HepG2 (cell line): ENCODE measurements around the gene CCL19. TPM values are rescaled to one million over a fixed set of nuclear protein-coding genes. Genes with fewer than 3 reads are reported as not detected.

ENCODE experiments used
- ATF7 ChIP-seq, 2 experiments: fragments of 450-650 bp in 1 of 2; sonication (generic) in 1 of 2; formaldehyde crosslinking in 1 of 2; IDR thresholded peaks; 2 replicates each; pipeline versions ENCODE4 v1.4.0 to v1.6.1; 2016 to 2020; ENCODE audit warnings: antibody characterized with exemption in 1 of 2, mild to moderate bottlenecking in 1 of 2, missing genetic modification reagents in 1 of 2
- BATF2 ChIP-seq: sonication (generic); formaldehyde crosslinking; IDR thresholded peaks from 2 replicates; pipeline ENCODE4 v1.8.0; 2022; ENCODE audit warnings: mild to moderate bottlenecking, missing genetic modification reagents, moderate library complexity
- BHLHE40 ChIP-seq: IDR thresholded peaks from 2 replicates; pipeline ENCODE4 v1.6.1; 2011; ENCODE audit warnings: low read length, improper control_type of control experiment
- CC2D1A ChIP-seq: sonication (generic); formaldehyde crosslinking; IDR thresholded peaks from 2 replicates; pipeline ENCODE4 v1.8.1; 2023; ENCODE audit warnings: mild to moderate bottlenecking, missing genetic modification reagents
- CERS6 ChIP-seq: sonication (generic); formaldehyde crosslinking; IDR thresholded peaks from 2 replicates; pipeline ENCODE4 v1.5.0; 2020; ENCODE audit warnings: missing genetic modification reagents
- DNMT1 ChIP-seq: sonication (generic); formaldehyde crosslinking; IDR thresholded peaks from 2 replicates; pipeline ENCODE4 v1.5.1; 2020; ENCODE audit warnings: mild to moderate bottlenecking, missing genetic modification reagents
- ELF3 ChIP-seq: IDR thresholded peaks from 2 replicates; pipeline ENCODE4 v1.6.1; 2016; ENCODE audit warnings: missing genetic modification reagents, missing compliant biosample characterization
- ELK4 ChIP-seq: sonication (generic); formaldehyde crosslinking; IDR thresholded peaks from 2 replicates; pipeline ENCODE4 v1.9.0; 2021; ENCODE audit warnings: missing genetic modification reagents, borderline replicate concordance
- GMEB2 ChIP-seq: IDR thresholded peaks from 2 replicates; pipeline ENCODE4 v1.6.1; 2016; ENCODE audit warnings: missing biosample characterization, missing genetic modification reagents, low read depth
- LCORL ChIP-seq, 2 experiments: fragments of 450-650 bp in 1 of 2; sonication (generic) in 1 of 2; formaldehyde crosslinking in 1 of 2; IDR thresholded peaks; 2 replicates each; pipeline versions ENCODE4 v1.5.0 to v1.6.1; 2017 to 2020; ENCODE audit warnings: antibody characterized with exemption in 1 of 2, missing genetic modification reagents in 1 of 2
- MAX ChIP-seq: IDR thresholded peaks from 2 replicates; pipeline ENCODE4 v1.6.1; 2012; ENCODE audit warnings: inconsistent platforms
- MBD4 ChIP-seq: IDR thresholded peaks from 2 replicates; pipeline ENCODE4 v1.6.1; 2012; ENCODE audit warnings: low read length, inconsistent platforms, borderline replicate concordance
- NFIB ChIP-seq: sonication (generic); formaldehyde crosslinking; IDR thresholded peaks from 2 replicates; pipeline ENCODE4 v1.9.0; 2021; ENCODE audit warnings: missing genetic modification reagents, mild to moderate bottlenecking, borderline replicate concordance
- NR2F2 ChIP-seq: IDR thresholded peaks from 2 replicates; pipeline ENCODE4 v1.6.1; 2012; ENCODE audit warnings: low read depth, inconsistent platforms, borderline replicate concordance
- RAD21 ChIP-seq: fragments of 450-650 bp; formaldehyde crosslinking; IDR thresholded peaks from 2 replicates; pipeline ENCODE4 v1.5.0; 2020; ENCODE audit warnings: mild to moderate bottlenecking
- SP2 ChIP-seq: sonication (generic); formaldehyde crosslinking; IDR thresholded peaks from 2 replicates; pipeline ENCODE4 v1.5.1; 2020; ENCODE audit warnings: mild to moderate bottlenecking, missing genetic modification reagents
- SYNCRIP ChIP-seq: fragments of 200-400 bp; formaldehyde crosslinking; IDR thresholded peaks from 2 replicates; pipeline ENCODE4 v1.6.1; 2018; ENCODE audit warnings: mild to moderate bottlenecking, low read depth, low read length; ENCODE audit not compliant: insufficient read depth
- TCF12 ChIP-seq, 2 experiments: fragments of 450-650 bp in 1 of 2; sonication (generic) in 1 of 2; formaldehyde crosslinking in 1 of 2; IDR thresholded peaks; 2 replicates each; pipeline versions ENCODE4 v1.6.1 to v1.8.0; 2017 to 2022; ENCODE audit warnings: antibody characterized with exemption in 1 of 2, mild to moderate bottlenecking in 1 of 2, missing genetic modification reagents in 1 of 2, moderate library complexity in 1 of 2
- ZFYVE20 ChIP-seq: sonication (generic); formaldehyde crosslinking; IDR thresholded peaks from 2 replicates; pipeline ENCODE4 v1.8.0; 2023; ENCODE audit warnings: low read depth, mild to moderate bottlenecking, moderate library complexity, missing genetic modification reagents, borderline replicate concordance
- ZMYM4 ChIP-seq: sonication (generic); formaldehyde crosslinking; IDR thresholded peaks from 2 replicates; pipeline ENCODE4 v1.8.1; 2023; ENCODE audit warnings: mild to moderate bottlenecking, missing genetic modification reagents
- ZNF253 ChIP-seq: sonication (generic); formaldehyde crosslinking; IDR thresholded peaks from 2 replicates; pipeline ENCODE4 v1.8.0; 2022; ENCODE audit warnings: mild to moderate bottlenecking, missing genetic modification reagents, borderline replicate concordance
- ZNF263 ChIP-seq: sonication (generic); formaldehyde crosslinking; IDR thresholded peaks from 2 replicates; pipeline ENCODE4 v1.4.0; 2020; ENCODE audit warnings: missing genetic modification reagents
- ZNF282 ChIP-seq: fragments of 450-650 bp; IDR thresholded peaks from 2 replicates; pipeline ENCODE4 v1.6.1; 2018; ENCODE audit not compliant: partially characterized antibody
- ZNF331 ChIP-seq: sonication (generic); formaldehyde crosslinking; IDR thresholded peaks from 2 replicates; pipeline ENCODE4 v1.4.0; 2020; ENCODE audit warnings: missing genetic modification reagents
- ZNF747 ChIP-seq: sonication (generic); formaldehyde crosslinking; IDR thresholded peaks from 2 replicates; pipeline ENCODE4 v1.8.1; 2023; ENCODE audit warnings: missing genetic modification reagents, mild to moderate bottlenecking, borderline replicate concordance
- polyA plus RNA-seq, 8 experiments: library from polyadenylated mRNA; depleted of rRNA in 3 of 8; stranded (reverse) in 7 of 8; unstranded in 1 of 8; fragments of >200 nt; fragmentation: Illumina TruSeq in 4 of 8; extraction: Trizol in 4 of 8; gene quantifications; 2 replicates each; pipeline versions ENCODE4 v1.2.1 to v1.2.3, GENCODE V29; 2011 to 2016; ENCODE audit warnings: low read depth in 4 of 8, missing spikeins in 1 of 8, mixed read lengths in 1 of 8; ENCODE audit not compliant: insufficient read depth in 1 of 8
- total RNA-seq, 5 experiments: library from RNA; depleted of rRNA; stranded (reverse); fragments of >200 nt; fragmentation: Illumina TruSeq; extraction: Trizol; gene quantifications; 2 replicates each; pipeline ENCODE4 v1.2.3, GENCODE V29; 2016; ENCODE audit warnings: low read depth in 1 of 5

Gene CCL19
- total and polyA plus RNA-seq, 2 of the 13 experiments (the other 11 are each of a cell fraction or from before 2014, with no cell fraction given), result not detected

- TF ChIP-seq TCF12 (IDR thresholded peaks at IDR 0.05) (no peak), TCF12 (CRISPR knock-in tag; IDR thresholded peaks at IDR 0.05) (no peak), ZMYM4 (peak; percentile 57; the same call in 1 of the 2 replicates), DNMT1 (CRISPR knock-in tag) (no peak), ZFYVE20 (CRISPR knock-in tag) (no peak), ATF7 (IDR thresholded peaks at IDR 0.05) (no peak), ATF7 (CRISPR knock-in tag; IDR thresholded peaks at IDR 0.05) (no peak), BATF2 (CRISPR knock-in tag) (no peak), ELK4 (no peak), NR2F2 (peak; percentile 63; the same call in 1 of the 2 replicates), BHLHE40 (0 out of 2 replicates have a peak, but pooled peaks have one; percentile 37), CC2D1A (CRISPR knock-in tag) (no peak), ZNF282 (no peak), MAX (peak; percentile 60; the same call in 1 of the 2 replicates), SP2 (CRISPR knock-in tag) (no peak), ELF3 (CRISPR knock-in tag) (peak; percentile 37; the same call in 1 of the 2 replicates), CERS6 (CRISPR knock-in tag) (no peak), GMEB2 (CRISPR knock-in tag) (no peak), NFIB (CRISPR knock-in tag) (no peak), SYNCRIP (no peak), LCORL (IDR thresholded peaks at IDR 0.05) (no peak), LCORL (CRISPR knock-in tag; IDR thresholded peaks at IDR 0.05) (peak; percentile 70; the same call in 1 of the 2 replicates), ZNF747 (CRISPR knock-in tag) (no peak), MBD4 (no peak), RAD21 (CRISPR knock-in tag) (0 out of 2 replicates have a peak, but pooled peaks have one; percentile 11), ZNF253 (no peak), ZNF331 (CRISPR knock-in tag) (peak; percentile 54; the same call in 1 of the 2 replicates), ZNF263 (CRISPR knock-in tag) (no peak)
Measured at GRCh38 chr9:34644766-34645314, 46.2 kb downstream of the CCL19 start (continued).
